B cell (primary cell): ENCODE measurements around the gene S1PR1. TPM values are rescaled to one million over a fixed set of nuclear protein-coding genes. Genes with fewer than 3 reads are reported as not detected.
"Not testable (repeated sequence)": the region's sequence is repeated elsewhere in the genome, so short reads cannot be mapped to it uniquely, and the experiment has no call there.

Source experiments
- ATAC-seq: fragments of 200-7000 bp; cut with Tn5 transposase; one replicate; pipeline ENCODE4 v1.10.0; 2021; ENCODE audit warnings: low read depth, mild to moderate bottlenecking, moderate number of reproducible peaks, moderate library complexity
- CTCF ChIA-PET: fragments of 350-600 bp; sonication (Branson Sonifier 250); formaldehyde crosslinking; loops from one replicate; lab custom pipeline; 2021; ENCODE audit warnings: antibody characterized with exemption, inconsistent platforms; lab: Charles Lee
- POLR2A ChIA-PET: fragments of 350-600 bp; sonication (Branson Sonifier 250); formaldehyde crosslinking; loops from one replicate; lab custom pipeline; 2021; ENCODE audit warnings: antibody characterized with exemption; lab: Charles Lee
- DNase-seq: peaks from one replicate; pipeline ENCODE4 v3.0.0; 2013
- H2AFZ ChIP-seq: 2 replicates; pipeline ENCODE4 v1.6.1; 2012; ENCODE audit warnings: mild to moderate bottlenecking, low read depth, low read length; ENCODE audit not compliant: insufficient read depth, poor library complexity, severe bottlenecking
- H3K27ac ChIP-seq, 2 donors: 1 replicate in 1 of 2; 2 replicates in 1 of 2; pipeline ENCODE4 v1.5.1; 2012 to 2013; ENCODE audit warnings: low read length in 2 of 2, mild to moderate bottlenecking in 2 of 2, moderate library complexity in 1 of 2
- H3K27me3 ChIP-seq, 4 experiments: fragments of 200-600 bp in 1 of 4; sonication (generic) in 1 of 4; replicated peaks in 1 of 4; 1 replicate in 2 of 4; 2 replicates in 2 of 4; pipeline versions ENCODE4 v1.6.1 to v1.7.0; 2013 to 2016; ENCODE audit warnings: low read length in 3 of 4, mild to moderate bottlenecking in 2 of 4, mixed read lengths in 1 of 4, moderate library complexity in 1 of 4; ENCODE audit not compliant: insufficient read depth in 4 of 4, control insufficient read depth in 3 of 4; ENCODE audit errors: control extremely low read depth in 1 of 4
- H3K36me3 ChIP-seq, 2 experiments: replicated peaks in 1 of 2; 1 replicate in 1 of 2; 2 replicates in 1 of 2; pipeline versions ENCODE4 v1.6.1 to v1.7.1; 2013; ENCODE audit warnings: low read length in 1 of 2; ENCODE audit not compliant: insufficient read depth in 2 of 2, control insufficient read depth in 1 of 2; ENCODE audit errors: control extremely low read depth in 1 of 2, extremely low read depth in 1 of 2
- H3K4me1 ChIP-seq, 2 donors: fragments of 200-600 bp in 1 of 2; sonication (generic) in 1 of 2; 1 replicate in 1 of 2; 2 replicates in 1 of 2; pipeline versions ENCODE4 v1.5.1 to v1.6.1; 2013 to 2017; ENCODE audit warnings: low read length in 2 of 2; ENCODE audit not compliant: control insufficient read depth in 2 of 2, insufficient read depth in 2 of 2
- H3K4me2 ChIP-seq: replicated peaks from 2 replicates; pipeline ENCODE3; 2012; ENCODE audit warnings: mild to moderate bottlenecking, low read depth, low read length; ENCODE audit not compliant: poor library complexity, severe bottlenecking
- H3K4me3 ChIP-seq, 5 experiments: fragments of 200-600 bp in 1 of 5; sonication (generic) in 1 of 5; 1 replicate in 3 of 5; 2 replicates in 2 of 5; pipeline versions ENCODE4 v1.5.1 to v1.7.0; 2011 to 2016; ENCODE audit warnings: low read length in 4 of 5, mild to moderate bottlenecking in 4 of 5, low read depth in 2 of 5, control low read depth in 1 of 5, moderate library complexity in 1 of 5; ENCODE audit not compliant: insufficient read depth in 1 of 5; ENCODE audit errors: control extremely low read depth in 1 of 5, extremely low read depth in 1 of 5
- H3K79me2 ChIP-seq: fragments of 200-600 bp; sonication (generic); one replicate; pipeline ENCODE4 v1.6.0; 2016; ENCODE audit warnings: low read length; ENCODE audit not compliant: control insufficient read depth, insufficient read depth
- H3K9ac ChIP-seq: fragments of 200-600 bp; sonication (generic); 2 replicates; pipeline ENCODE4 v1.6.1; 2017; ENCODE audit warnings: mild to moderate bottlenecking, low read length, moderate library complexity
- H3K9me3 ChIP-seq, 3 donors: one replicate each; pipeline versions ENCODE4 v1.6.1 to v1.7.1; 2013; ENCODE audit warnings: low read length in 2 of 3; ENCODE audit not compliant: control insufficient read depth in 2 of 3, insufficient read depth in 1 of 3; ENCODE audit errors: control extremely low read depth in 1 of 3
- H4K20me1 ChIP-seq: 2 replicates; pipeline ENCODE4 v1.6.0; 2012; ENCODE audit warnings: mild to moderate bottlenecking, low read length; ENCODE audit not compliant: insufficient read depth, control insufficient read depth, poor library complexity, severe bottlenecking
- H3K27ac Mint-ChIP-seq: one replicate; pipeline ENCODE4 v1.8.0; 2021; ENCODE audit warnings: mixed read lengths
- H3K27me3 Mint-ChIP-seq: one replicate; pipeline ENCODE4 v1.8.0; 2021; ENCODE audit warnings: mixed read lengths
- H3K4me1 Mint-ChIP-seq: one replicate; pipeline ENCODE4 v1.8.0; 2021; ENCODE audit warnings: mixed read lengths
- H3K4me3 Mint-ChIP-seq: one replicate; pipeline ENCODE4 v1.8.0; 2021; ENCODE audit warnings: mixed read lengths
- H3K9me3 Mint-ChIP-seq: one replicate; pipeline ENCODE4 v1.8.0; 2022; ENCODE audit warnings: mixed read lengths; ENCODE audit not compliant: insufficient read depth
- EZH2 ChIP-seq: IDR thresholded peaks from 2 replicates; pipeline ENCODE4 v1.6.1; 2012; ENCODE audit warnings: borderline replicate concordance, low read depth, mild to moderate bottlenecking, moderate library complexity, low read length; ENCODE audit not compliant: insufficient read depth, poor library complexity, severe bottlenecking
- WGBS: methylation state at CpG from one replicate; pipeline ENCODE4 v1.1.5; 2013; ENCODE audit warnings: missing lambda C conversion rate; ENCODE audit not compliant: insufficient coverage; 5-methylcytosine and 5-hydroxymethylcytosine counted together
- intact Hi-C: fragments of 100-400 bp; cut with micrococcal nuclease; formaldehyde crosslinking; loops from one replicate; pipeline ENCODE4 v1.10.0; 2022
- polyA plus RNA-seq: library from polyadenylated mRNA; depleted of rRNA; stranded (reverse); fragments of >200 nt; gene quantifications from 2 replicates; pipeline ENCODE4 v1.2.3, GENCODE V29; 2012
- total RNA-seq, 2 donors: library from RNA; stranded (reverse); fragments of 120-200 nt in 1 of 2; gene quantifications; 1 replicate in 1 of 2; 2 replicates in 1 of 2; pipeline versions ENCODE4 v1.2.3 to v1.2.4, GENCODE V29; 2013 to 2022
- TF ChIP-seq, protein P1 (sequence below): fragments of 200-600 bp; IDR thresholded peaks from one replicate; pipeline ENCODE4 v1.8.0; 2022; ENCODE audit warnings: antibody characterized with exemption, mild to moderate bottlenecking

S1PR1 gene
- total and polyA plus RNA-seq, 2 donors (not counting 1 experiment from before 2014, with no cell fraction given) = 44.5 to 225 TPM

DNA sequence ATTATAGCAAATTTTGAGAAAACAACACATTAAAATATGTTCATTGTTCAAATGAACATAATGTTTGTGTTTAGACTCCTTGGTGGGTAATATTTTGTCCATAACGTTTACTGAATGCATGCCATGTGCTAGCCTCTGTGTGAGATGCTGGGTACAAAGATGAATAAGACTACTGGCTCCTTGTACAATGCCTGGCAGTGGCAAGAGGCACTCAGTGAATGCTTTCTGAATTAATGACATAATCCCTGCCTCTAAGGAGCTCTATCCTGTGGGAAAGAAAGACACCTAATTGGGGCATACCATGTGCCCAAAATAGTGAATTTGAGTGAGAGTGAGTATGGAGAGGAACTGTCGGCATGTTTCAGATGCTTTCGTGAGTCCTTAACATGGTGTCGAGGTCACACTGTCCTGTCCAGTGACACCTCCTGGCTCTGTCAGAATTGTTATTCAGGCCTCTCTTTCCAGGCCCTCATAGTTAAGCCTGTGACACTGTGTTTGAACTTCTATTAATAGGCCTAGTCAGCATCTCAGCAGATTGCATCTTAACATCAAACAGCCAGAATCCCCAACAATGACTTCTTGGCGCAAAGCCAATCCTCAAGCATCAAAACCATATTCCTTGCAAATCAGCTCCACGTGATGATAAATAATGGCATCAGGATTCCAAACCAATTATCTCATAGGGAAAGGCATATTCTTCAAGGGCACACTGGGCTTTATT, 32.8 kb upstream of the S1PR1 start:
- ChIA-PET CTCF (no interaction called here), POLR2A (no interaction called here)
- Histone ChIP-seq H3K4me3 (no peak overlapping the region), H3K27ac (no peak overlapping the region), H3K4me1 (peaks cover 5 to 6% of the 10 kb centered on the region in 2 donors), H3K9ac (no peak overlapping the region), H3K9me3 (no peaks in the 10 kb centered on the region), H3K4me2 (no peak overlapping the region), H3K79me2 (no peaks in the 10 kb centered on the region), H3K27me3 (no peaks in the 10 kb centered on the region), H2AFZ (no peak overlapping the region), H3K36me3 (no peaks in the 10 kb centered on the region), H4K20me1 (no peaks in the 10 kb centered on the region)
- Mint-ChIP-seq H3K4me1 (peaks cover 8% of the 10 kb centered on the region), H3K9me3 (no peaks in the 10 kb centered on the region), H3K4me3 (no peak overlapping the region), H3K27ac (no peak overlapping the region), H3K27me3 (no peaks in the 10 kb centered on the region)
- TF ChIP-seq, protein P1, sequence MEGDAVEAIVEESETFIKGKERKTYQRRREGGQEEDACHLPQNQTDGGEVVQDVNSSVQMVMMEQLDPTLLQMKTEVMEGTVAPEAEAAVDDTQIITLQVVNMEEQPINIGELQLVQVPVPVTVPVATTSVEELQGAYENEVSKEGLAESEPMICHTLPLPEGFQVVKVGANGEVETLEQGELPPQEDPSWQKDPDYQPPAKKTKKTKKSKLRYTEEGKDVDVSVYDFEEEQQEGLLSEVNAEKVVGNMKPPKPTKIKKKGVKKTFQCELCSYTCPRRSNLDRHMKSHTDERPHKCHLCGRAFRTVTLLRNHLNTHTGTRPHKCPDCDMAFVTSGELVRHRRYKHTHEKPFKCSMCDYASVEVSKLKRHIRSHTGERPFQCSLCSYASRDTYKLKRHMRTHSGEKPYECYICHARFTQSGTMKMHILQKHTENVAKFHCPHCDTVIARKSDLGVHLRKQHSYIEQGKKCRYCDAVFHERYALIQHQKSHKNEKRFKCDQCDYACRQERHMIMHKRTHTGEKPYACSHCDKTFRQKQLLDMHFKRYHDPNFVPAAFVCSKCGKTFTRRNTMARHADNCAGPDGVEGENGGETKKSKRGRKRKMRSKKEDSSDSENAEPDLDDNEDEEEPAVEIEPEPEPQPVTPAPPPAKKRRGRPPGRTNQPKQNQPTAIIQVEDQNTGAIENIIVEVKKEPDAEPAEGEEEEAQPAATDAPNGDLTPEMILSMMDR = no peak
- TF ChIP-seq EZH2 = no peak
- 100% methylated on average over 5 of the region's 6 CpGs for WGBS
- intact Hi-C loops = loop anchor here (1.0 kb wide), 1 partner anchor 13 kb away; no protein-coding TSS in a partner anchor
- no peak for ATAC-seq
- DNase-seq = no peak

DNA sequence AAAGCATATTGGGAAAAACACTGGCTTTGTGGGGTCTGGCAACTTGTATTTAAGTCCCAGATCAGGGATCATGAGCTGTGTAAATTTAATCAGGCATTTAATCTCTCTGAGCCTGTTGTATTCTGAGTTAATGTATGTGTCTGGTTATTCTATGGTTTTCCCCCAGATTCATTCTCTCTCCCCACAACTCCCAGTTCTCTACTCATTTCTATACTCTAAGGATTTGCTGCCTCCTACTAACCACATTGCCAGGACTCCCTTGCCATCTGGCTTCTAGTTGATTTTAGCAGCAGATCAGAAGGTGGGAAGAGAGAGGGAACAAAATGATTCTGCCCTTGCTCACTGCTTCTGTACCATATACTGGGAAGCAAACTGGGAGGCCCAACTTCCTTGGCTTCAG, 31.4 kb upstream of the S1PR1 start:
- H3K27ac ChIP-seq = no peak overlapping the region
- Mint-ChIP-seq H3K9me3 (no peaks in the 10 kb centered on the region), H3K4me1 (no peaks in the 10 kb centered on the region), H3K4me3 (no peak overlapping the region), H3K27ac (no peak overlapping the region), H3K27me3 (no peaks in the 10 kb centered on the region)
- no peaks in the 10 kb centered on the region for H3K4me1 ChIP-seq
- H3K36me3 ChIP-seq = no peaks in the 10 kb centered on the region
- TF ChIP-seq, protein P1 = no peak
- no peak for TF ChIP-seq EZH2
- H3K4me3 ChIP-seq = no peak overlapping the region
- ChIA-PET POLR2A (no interaction called here), CTCF (no interaction called here)
- no peaks in the 10 kb centered on the region for H3K9me3 ChIP-seq
- H2AFZ ChIP-seq = no peak overlapping the region
- DNase-seq = no peak
- H3K27me3 ChIP-seq = no peaks in the 10 kb centered on the region
- H3K4me2 ChIP-seq = no peak overlapping the region
- H3K79me2 ChIP-seq = no peaks in the 10 kb centered on the region
- no peaks in the 10 kb centered on the region for H4K20me1 ChIP-seq
- intact Hi-C loops = no loop called here
- no peak overlapping the region for H3K9ac ChIP-seq
- ATAC-seq = no peak

DNA sequence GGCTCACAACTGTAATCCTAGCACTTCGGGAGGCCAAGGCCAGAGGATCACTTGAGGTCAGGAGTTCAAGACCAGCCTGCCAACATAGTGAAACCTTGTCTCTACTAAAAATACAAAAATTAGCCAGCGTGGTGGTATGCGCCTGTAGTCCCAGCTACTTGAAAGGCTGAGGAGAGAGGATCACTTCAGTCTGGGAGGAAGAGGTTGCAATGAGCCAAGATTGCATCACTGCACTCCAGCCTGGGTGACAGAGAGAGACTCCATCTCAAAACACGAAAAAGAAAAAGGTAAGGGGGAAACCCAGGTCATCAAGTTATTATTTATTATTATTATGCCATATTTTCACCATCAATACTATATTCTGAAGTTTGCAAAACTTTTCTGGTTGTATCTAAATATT, 30.7 kb upstream of the S1PR1 start:
- H3K9ac ChIP-seq, H3K27me3 Mint-ChIP-seq, H3K27ac ChIP-seq, H3K4me2 ChIP-seq, CTCF ChIA-PET, ATAC-seq, H3K4me3 ChIP-seq, H3K27ac Mint-ChIP-seq, H3K79me2 ChIP-seq, H3K9me3 Mint-ChIP-seq, H3K4me1 Mint-ChIP-seq, H3K36me3 ChIP-seq, DNase-seq, H2AFZ ChIP-seq, H3K4me3 Mint-ChIP-seq, H3K9me3 ChIP-seq, H4K20me1 ChIP-seq, intact Hi-C loops, POLR2A ChIA-PET, H3K27me3 ChIP-seq, H3K4me1 ChIP-seq: not testable (repeated sequence)
- no CpG with 5 or more reads among the region's 4 CpGs for WGBS
